Heart right ventricle (tissue), 16 donors: ENCODE measurements around the gene SLC5A8. TPM values are rescaled to one million over a fixed set of nuclear protein-coding genes. Genes with fewer than 3 reads are reported as not detected.

Experiments used
- ATAC-seq, 8 donors: fragments of 200-7000 bp; cut with Tn5 transposase; one replicate each; pipeline ENCODE4 v1.9.1; 2020; ENCODE audit warnings: mild to moderate bottlenecking in 8 of 8, moderate library complexity in 8 of 8, moderate number of reproducible peaks in 1 of 8
- DNase-seq, 2 donors: peaks; one replicate each; pipeline ENCODE4 v3.0.0-alpha.2; 2020
- H3K27ac ChIP-seq, 10 donors: fragments of 200-600 bp; sonication (generic) in 2 of 10; one replicate each; pipeline versions ENCODE4 v1.5.0 to v1.8.0; 2020 to 2022; ENCODE audit warnings: mild to moderate bottlenecking in 3 of 10
- H3K27me3 ChIP-seq, 7 donors: fragments of 200-600 bp; one replicate each; pipeline ENCODE4 v1.8.0; 2021 to 2022; ENCODE audit warnings: mild to moderate bottlenecking in 2 of 7
- H3K36me3 ChIP-seq, 9 donors: fragments of 200-600 bp; sonication (generic) in 1 of 9; one replicate each; pipeline versions ENCODE4 v1.5.0 to v1.8.0; 2020 to 2022; ENCODE audit warnings: mild to moderate bottlenecking in 2 of 9
- H3K4me1 ChIP-seq, 9 donors: fragments of 200-600 bp; sonication (generic) in 1 of 9; one replicate each; pipeline versions ENCODE4 v1.5.0 to v1.8.0; 2020 to 2022; ENCODE audit warnings: mild to moderate bottlenecking in 4 of 9
- H3K4me3 ChIP-seq, 10 donors: fragments of 200-600 bp; sonication (generic) in 2 of 10; one replicate each; pipeline versions ENCODE4 v1.5.0 to v1.8.0; 2020 to 2022; ENCODE audit warnings: mild to moderate bottlenecking in 7 of 10, moderate library complexity in 2 of 10
- H3K9me3 ChIP-seq, 11 donors: fragments of 200-600 bp in 10 of 11; sonication (generic) in 2 of 11; one replicate each; pipeline versions ENCODE4 v1.5.0 to v1.8.0; 2013 to 2022; ENCODE audit warnings: mild to moderate bottlenecking in 2 of 11, control low read depth in 1 of 11, moderate library complexity in 1 of 11
- WGBS, 2 donors: extraction: QIAGEN DNeasy Blood & Tissue Kit; methylation state at CpG; one replicate each; pipeline ENCODE4 v1.1.7; 2013; ENCODE audit warnings: inconsistent platforms in 1 of 2; 5-methylcytosine and 5-hydroxymethylcytosine counted together
- intact Hi-C, 10 donors: fragments of 100-400 bp; cut with DNase I; formaldehyde crosslinking; loops; one replicate each; pipeline versions ENCODE4 v1.11.1 to v1.14.2; 2022
- polyA plus RNA-seq, 2 donors: library from polyadenylated mRNA; stranded (reverse); fragments of 200-250 nt; gene quantifications; one replicate each; pipeline ENCODE4 v1.2.3, GENCODE V29; 2013
- total RNA-seq, 10 donors: library from RNA; stranded (reverse); fragmentation: NEBNext Ultra II Directional in 3 of 10; extraction: Animal tissue kit (Norgen Biotek cat#: 25700) in 3 of 10; gene quantifications; one replicate each; pipeline versions ENCODE4 v1.2.1 to v1.2.4, GENCODE V29; 2021 to 2023
- TF ChIP-seq, protein P1 (sequence below), 9 donors: fragments of 200-600 bp; sonication (generic) in 2 of 9; IDR thresholded peaks; one replicate each; pipeline versions ENCODE4 v1.5.0 to v1.8.0; 2021 to 2022; ENCODE audit warnings: antibody characterized with exemption in 9 of 9, mild to moderate bottlenecking in 5 of 9, moderate library complexity in 1 of 9
- donor health status: Arrhythmogenic right ventricular cardiomyopathy.
- donor health status: ischemic (EF 13 %, LVEDD 7.1; RV severe dilation, severe dysfunction).
- donor health status: healthy with polysubstance abuse.
- donor health status: DM: no; HTN: yes; CAD: no.
- donor health status: DM: no; HTN: no; CAD: no.
- donor health status: ischemic (EF 25% LVEDD 6.9; RV normal size, moderate dysfunction).
- donor health status: ischemic (EF 25% LVEDD 5.7; RV mildly dilated, moderate dysfunction).
- donor health status: healthy.
- donor health status: DM: yes; HTN: yes; CAD: no.
- donor health status: Ischemic cardiomyopathy.
- donor health status: ischemic (EF 35%, LVEDD 5.7; RV mildly dilated, moderate dysfunction).
- donor health status: nonischemic (EF 11% LVEDD 7.7; RV severe dilation, severe dysfunction).
- donor health status: DM: yes; HTN: yes; CAD: no.
- donor health status: PGD.
- donor health status: ischemic (EF 29% LVEDD 5.4; RV normal size, mild dysfunction).
- donor health status: nonischemic (EF 23%, LVEDD 6.1; RV moderate dilation, normal function).

Gene SLC5A8
- total and polyA plus RNA-seq, 12 donors = not detected

DNA sequence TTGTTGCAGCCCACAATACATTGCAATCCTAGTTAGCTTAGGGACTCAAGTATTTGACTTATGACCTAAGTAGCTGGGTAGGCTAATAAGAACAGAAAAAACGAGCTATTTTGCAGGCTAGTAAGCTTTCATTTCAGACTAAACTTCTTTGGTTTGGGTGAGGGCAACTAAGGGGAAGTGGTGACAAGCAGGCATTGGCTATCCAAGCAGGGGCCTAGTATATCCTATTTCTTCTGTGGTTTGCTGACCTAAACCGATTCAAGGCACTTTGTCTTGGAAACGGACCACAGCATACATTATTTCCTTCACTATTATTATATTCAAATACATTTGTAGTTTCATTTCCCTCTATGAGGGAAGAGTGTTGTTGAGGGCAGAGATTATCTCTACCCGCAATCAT is 21.6 kb upstream of the SLC5A8 start:
- no peak overlapping the region for H3K4me3 ChIP-seq
- H3K9me3 ChIP-seq = no peaks in the 10 kb centered on the region
- no peak overlapping the region for H3K27ac ChIP-seq
- DNase-seq = no peak
- H3K36me3 ChIP-seq = no peaks in the 10 kb centered on the region
- H3K4me1 ChIP-seq = no peaks in the 10 kb centered on the region
- intact Hi-C loops = no loop called here
- 74 to 75% methylated on average over 4 of the region's 4 CpGs for WGBS, 2 donors
- no peak for ATAC-seq
- TF ChIP-seq, protein P1, sequence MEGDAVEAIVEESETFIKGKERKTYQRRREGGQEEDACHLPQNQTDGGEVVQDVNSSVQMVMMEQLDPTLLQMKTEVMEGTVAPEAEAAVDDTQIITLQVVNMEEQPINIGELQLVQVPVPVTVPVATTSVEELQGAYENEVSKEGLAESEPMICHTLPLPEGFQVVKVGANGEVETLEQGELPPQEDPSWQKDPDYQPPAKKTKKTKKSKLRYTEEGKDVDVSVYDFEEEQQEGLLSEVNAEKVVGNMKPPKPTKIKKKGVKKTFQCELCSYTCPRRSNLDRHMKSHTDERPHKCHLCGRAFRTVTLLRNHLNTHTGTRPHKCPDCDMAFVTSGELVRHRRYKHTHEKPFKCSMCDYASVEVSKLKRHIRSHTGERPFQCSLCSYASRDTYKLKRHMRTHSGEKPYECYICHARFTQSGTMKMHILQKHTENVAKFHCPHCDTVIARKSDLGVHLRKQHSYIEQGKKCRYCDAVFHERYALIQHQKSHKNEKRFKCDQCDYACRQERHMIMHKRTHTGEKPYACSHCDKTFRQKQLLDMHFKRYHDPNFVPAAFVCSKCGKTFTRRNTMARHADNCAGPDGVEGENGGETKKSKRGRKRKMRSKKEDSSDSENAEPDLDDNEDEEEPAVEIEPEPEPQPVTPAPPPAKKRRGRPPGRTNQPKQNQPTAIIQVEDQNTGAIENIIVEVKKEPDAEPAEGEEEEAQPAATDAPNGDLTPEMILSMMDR (IDR thresholded peaks at IDR 0.05) = no peak
- H3K27me3 ChIP-seq = peaks cover 0 to 11% (median 0%) of the 10 kb centered on the region in 7 donors

DNA sequence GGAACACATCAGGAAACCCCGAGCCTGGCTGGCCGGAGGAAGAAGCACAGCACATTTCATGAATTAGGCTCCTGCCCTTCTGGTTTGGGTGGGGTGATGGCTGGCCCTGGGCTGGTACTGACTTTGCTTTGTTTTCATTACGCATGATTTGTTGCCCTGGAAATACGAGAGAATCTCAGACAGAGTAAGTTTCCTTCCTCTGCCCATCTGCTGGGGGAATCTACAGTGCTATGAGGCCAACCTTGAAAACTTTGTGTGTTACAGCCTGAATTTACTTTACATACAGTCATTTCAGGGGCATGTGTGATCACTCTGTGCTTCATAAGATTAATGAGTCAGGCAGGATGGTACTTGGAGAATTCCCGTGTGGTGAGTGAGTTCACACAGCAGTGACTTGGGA is 20.5 kb upstream of the SLC5A8 start:
- H3K27me3 ChIP-seq = peaks cover 0 to 5% (median 0%) of the 10 kb centered on the region in 7 donors
- H3K9me3 ChIP-seq = no peaks in the 10 kb centered on the region
- DNase-seq (no peak), ATAC-seq (peak in 2 of 8 donors; percentile 11 to 37)
- no peaks in the 10 kb centered on the region for H3K4me1 ChIP-seq
- intact Hi-C loops = no loop called here
- no peak overlapping the region for H3K27ac ChIP-seq
- TF ChIP-seq, protein P1 (IDR thresholded peaks at IDR 0.05) = no peak
- 63 to 81% methylated on average over 5 of the region's 5 CpGs for WGBS, 2 donors
- no peak overlapping the region for H3K4me3 ChIP-seq
- no peaks in the 10 kb centered on the region for H3K36me3 ChIP-seq

- H3K9me3 ChIP-seq = no peaks in the 10 kb centered on the region
- intact Hi-C loops = no loop called here
- TF ChIP-seq, protein P1 (IDR thresholded peaks at IDR 0.05) = no peak
- no peaks in the 10 kb centered on the region for H3K36me3 ChIP-seq
- H3K4me3 ChIP-seq = no peak overlapping the region
- ATAC-seq (no peak), DNase-seq (no peak)
- WGBS, 2 donors = 80 to 84% methylated on average over 7 of the region's 7 CpGs
- H3K27me3 ChIP-seq = peaks cover 0 to 5% (median 0%) of the 10 kb centered on the region in 7 donors
- no peaks in the 10 kb centered on the region for H3K4me1 ChIP-seq
- no peak overlapping the region for H3K27ac ChIP-seq
Measured at GRCh38 chr12:101229841-101230241, 19.8 kb upstream of the SLC5A8 start.

DNA sequence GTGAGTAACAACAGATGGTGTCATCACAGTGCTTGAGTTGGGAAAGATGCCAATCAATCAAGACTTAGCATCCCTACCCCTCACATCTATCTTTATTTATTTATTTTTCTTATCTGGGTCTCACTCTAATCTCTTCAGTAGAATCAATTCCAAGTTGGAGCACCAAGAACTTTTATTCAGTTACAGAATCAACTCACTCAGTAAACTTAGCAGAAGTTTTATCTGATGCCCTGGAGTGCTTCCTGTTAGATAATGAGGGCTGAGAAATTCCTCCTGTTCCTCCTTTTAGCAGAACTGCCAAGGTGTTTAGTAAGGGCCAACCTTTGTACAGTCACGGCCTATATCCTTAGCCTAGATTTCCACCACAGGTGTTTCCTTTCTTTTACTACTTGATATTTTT is 11.3 kb upstream of the SLC5A8 start:
- ATAC-seq (no peak), DNase-seq (no peak)
- peaks cover 0 to 5% (median 0%) of the 10 kb centered on the region in 11 donors for H3K9me3 ChIP-seq
- TF ChIP-seq, protein P1 (IDR thresholded peaks at IDR 0.05) = no peak
- H3K4me3 ChIP-seq = no peak overlapping the region
- intact Hi-C loops = no loop called here
- WGBS, 2 donors = 30 to 33% methylated on average over 1 of the region's 1 CpG
- no peaks in the 10 kb centered on the region for H3K4me1 ChIP-seq
- H3K27ac ChIP-seq = no peak overlapping the region
- peaks cover 0 to 4% (median 0%) of the 10 kb centered on the region in 7 donors for H3K27me3 ChIP-seq
- H3K36me3 ChIP-seq = no peaks in the 10 kb centered on the region
